ENCODE measurements around the gene LDB2. TPM values are rescaled to one million over a fixed set of nuclear protein-coding genes. Genes with fewer than 3 reads are reported as not detected.
A peak's percentile ranks its signal among the peaks of the same experiment; 100 is the strongest.

The LDB2 gene
- total and polyA plus RNA-seq, 2 donors from 2014 or later, result 26.9 to 59.9 TPM

DNA sequence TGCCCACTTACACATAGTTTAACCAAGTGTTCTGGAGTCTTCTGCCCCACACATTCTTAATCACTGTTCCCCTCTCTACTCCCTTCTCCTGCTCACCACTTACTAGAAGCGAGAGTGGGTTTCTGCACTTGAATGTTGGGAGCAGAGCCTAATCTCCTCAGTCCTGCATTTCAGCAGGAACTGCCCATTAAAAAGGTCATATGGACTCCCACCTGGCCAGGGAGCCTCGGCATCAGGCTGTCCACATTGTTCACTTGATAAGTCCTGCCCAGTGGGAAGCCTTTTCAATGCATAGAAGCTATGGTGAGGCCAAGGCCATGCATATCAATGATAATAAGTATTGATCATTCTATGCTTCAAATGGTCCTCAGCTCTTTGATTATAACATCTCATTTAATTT lies 144.3 kb downstream of the LDB2 start:
- TF ChIP-seq, protein P1, sequence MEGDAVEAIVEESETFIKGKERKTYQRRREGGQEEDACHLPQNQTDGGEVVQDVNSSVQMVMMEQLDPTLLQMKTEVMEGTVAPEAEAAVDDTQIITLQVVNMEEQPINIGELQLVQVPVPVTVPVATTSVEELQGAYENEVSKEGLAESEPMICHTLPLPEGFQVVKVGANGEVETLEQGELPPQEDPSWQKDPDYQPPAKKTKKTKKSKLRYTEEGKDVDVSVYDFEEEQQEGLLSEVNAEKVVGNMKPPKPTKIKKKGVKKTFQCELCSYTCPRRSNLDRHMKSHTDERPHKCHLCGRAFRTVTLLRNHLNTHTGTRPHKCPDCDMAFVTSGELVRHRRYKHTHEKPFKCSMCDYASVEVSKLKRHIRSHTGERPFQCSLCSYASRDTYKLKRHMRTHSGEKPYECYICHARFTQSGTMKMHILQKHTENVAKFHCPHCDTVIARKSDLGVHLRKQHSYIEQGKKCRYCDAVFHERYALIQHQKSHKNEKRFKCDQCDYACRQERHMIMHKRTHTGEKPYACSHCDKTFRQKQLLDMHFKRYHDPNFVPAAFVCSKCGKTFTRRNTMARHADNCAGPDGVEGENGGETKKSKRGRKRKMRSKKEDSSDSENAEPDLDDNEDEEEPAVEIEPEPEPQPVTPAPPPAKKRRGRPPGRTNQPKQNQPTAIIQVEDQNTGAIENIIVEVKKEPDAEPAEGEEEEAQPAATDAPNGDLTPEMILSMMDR (IDR thresholded peaks at IDR 0.05; ENCODE audit: borderline replicate concordance, extremely low read depth, insufficient read depth), result no peak
- Histone ChIP-seq H3K27ac (ENCODE audit: low read depth in 2 of 2, low read length in 2 of 2) (no peak overlapping the region), H3K27me3 (ENCODE audit: control insufficient read depth, insufficient read depth, low read length) (no peaks in the 10 kb centered on the region), H3K36me3 (ENCODE audit: control insufficient read depth in 2 of 3, insufficient read depth in 3 of 3, low read length in 3 of 3) (peaks cover 0 to 3% (median 0%) of the 10 kb centered on the region in 3 donors), H3K9me3 (ENCODE audit: control insufficient read depth in 2 of 3, insufficient read depth in 1 of 3, low read length in 3 of 3) (no peaks in the 10 kb centered on the region), H3K9ac (ENCODE audit: low read length in 3 of 3) (no peak overlapping the region), H3K4me3 (ENCODE audit: low read length in 3 of 3) (no peak overlapping the region), H3K4me1 (ENCODE audit: control insufficient read depth in 2 of 3, insufficient read depth in 2 of 3, low read depth in 1 of 3, low read length in 3 of 3) (peaks cover 0 to 7% (median 0%) of the 10 kb centered on the region in 3 donors)
- intact Hi-C loops (cut with DNase I), result no loop called here
- DNase-seq, result no peak
- FAIRE-seq, result no peak

DNA sequence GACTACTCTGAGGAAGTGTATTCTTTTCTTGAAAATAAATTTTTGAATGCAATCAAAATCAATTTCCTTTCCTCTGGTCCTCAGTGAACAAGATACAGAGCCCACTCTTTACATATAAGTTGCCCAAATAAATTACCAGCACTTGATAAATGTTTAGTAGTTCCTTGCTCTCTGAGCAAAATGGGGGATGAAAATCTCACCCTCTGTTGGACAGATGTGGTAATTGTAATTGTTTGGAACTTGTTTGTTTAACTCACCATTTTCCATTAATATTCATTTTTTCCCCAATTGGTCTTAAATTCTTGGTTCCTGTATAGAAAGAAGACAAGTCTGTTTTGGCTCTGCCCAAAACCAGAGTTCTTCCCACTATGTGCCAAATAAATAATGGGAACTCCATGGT lies 146.3 kb downstream of the LDB2 start:
- no peaks in the 10 kb centered on the region for H3K4me1 ChIP-seq (ENCODE audit: control insufficient read depth in 2 of 3, insufficient read depth in 2 of 3, low read depth in 1 of 3, low read length in 3 of 3)
- TF ChIP-seq, protein P1 (IDR thresholded peaks at IDR 0.05; ENCODE audit: borderline replicate concordance, extremely low read depth, insufficient read depth), result peak; percentile 20
- no peak for DNase-seq
- H3K4me3 ChIP-seq (ENCODE audit: low read length in 3 of 3), result no peak overlapping the region
- intact Hi-C loops (cut with DNase I), result no loop called here
- FAIRE-seq, result no peak
- H3K9ac ChIP-seq (ENCODE audit: low read length in 3 of 3), result no peak overlapping the region
- H3K9me3 ChIP-seq (ENCODE audit: control insufficient read depth in 2 of 3, insufficient read depth in 1 of 3, low read length in 3 of 3), result no peaks in the 10 kb centered on the region
- no peaks in the 10 kb centered on the region for H3K36me3 ChIP-seq (ENCODE audit: control insufficient read depth in 2 of 3, insufficient read depth in 3 of 3, low read length in 3 of 3)
- no peaks in the 10 kb centered on the region for H3K27me3 ChIP-seq (ENCODE audit: control insufficient read depth, insufficient read depth, low read length)
- H3K27ac ChIP-seq (ENCODE audit: low read depth in 2 of 2, low read length in 2 of 2), result no peak overlapping the region

DNA sequence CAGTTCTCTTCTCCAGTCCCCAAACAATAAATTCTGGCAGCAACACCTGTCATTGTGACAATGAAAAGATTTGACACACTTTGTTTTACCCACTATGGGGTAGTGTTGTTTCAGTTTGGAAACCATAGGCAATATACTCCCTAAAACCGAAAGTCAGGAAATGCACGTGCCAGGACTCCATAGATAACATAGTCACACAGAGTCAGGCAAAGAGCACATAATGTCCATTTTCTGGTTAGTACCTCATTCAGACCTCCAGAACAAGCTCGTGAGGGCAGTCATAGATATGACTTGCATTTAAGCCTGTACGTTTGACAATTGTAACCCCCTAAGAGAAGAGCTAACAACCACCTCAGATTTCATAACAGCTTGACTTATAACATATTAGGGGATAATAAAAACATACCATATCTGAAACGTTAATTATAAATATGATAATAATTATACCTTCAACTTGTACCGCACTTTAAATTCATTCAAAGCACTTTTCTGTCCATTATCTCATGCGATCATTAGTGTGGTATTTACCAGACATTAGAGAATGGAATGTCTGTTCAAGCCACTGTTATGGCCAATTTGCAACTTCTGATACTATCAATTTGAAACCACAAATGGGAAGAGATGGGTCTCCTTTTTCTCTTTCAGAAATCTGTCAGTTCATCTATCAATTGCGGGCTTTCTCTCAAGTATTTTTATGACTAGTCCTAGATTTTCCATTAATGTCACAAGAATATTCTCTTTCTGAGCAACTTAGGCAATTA lies 147.4 kb downstream of the LDB2 start:
- DNase-seq, result no peak
- Histone ChIP-seq H3K4me1 (ENCODE audit: control insufficient read depth in 2 of 3, insufficient read depth in 2 of 3, low read depth in 1 of 3, low read length in 3 of 3) (no peaks in the 10 kb centered on the region), H3K36me3 (ENCODE audit: control insufficient read depth in 2 of 3, insufficient read depth in 3 of 3, low read length in 3 of 3) (no peaks in the 10 kb centered on the region), H3K4me3 (ENCODE audit: low read length in 3 of 3) (no peak overlapping the region), H3K9ac (ENCODE audit: low read length in 3 of 3) (no peak overlapping the region), H3K9me3 (ENCODE audit: control insufficient read depth in 2 of 3, insufficient read depth in 1 of 3, low read length in 3 of 3) (no peaks in the 10 kb centered on the region), H3K27me3 (ENCODE audit: control insufficient read depth, insufficient read depth, low read length) (no peaks in the 10 kb centered on the region), H3K27ac (ENCODE audit: low read depth in 2 of 2, low read length in 2 of 2) (no peak overlapping the region)
- intact Hi-C loops (cut with DNase I), result no loop called here
- TF ChIP-seq, protein P1 (IDR thresholded peaks at IDR 0.05; ENCODE audit: borderline replicate concordance, extremely low read depth, insufficient read depth), result no peak
- no peak for FAIRE-seq

Measured in kidney (tissue), 14 donors.